GM23338 (cell line): ENCODE data around the gene ZNRF1. TPM values are rescaled to one million over a fixed set of nuclear protein-coding genes. Genes with fewer than 3 reads are reported as not detected.

Source experiments
- ATAC-seq: fragments of 200-7000 bp; cut with Tn5 transposase; 3 replicates; pipeline ENCODE4 v1.9.1; 2020
- DNase-seq: peaks from one replicate; pipeline ENCODE4 v3.0.0-alpha.2; 2015; ENCODE audit warnings: low spot score
- H2AFZ ChIP-seq: fragments of 200-600 bp; sonication (generic); 2 replicates; pipeline ENCODE4 v1.8.0; 2016; ENCODE audit warnings: antibody characterized with exemption, mild to moderate bottlenecking, moderate library complexity
- H3F3A ChIP-seq: fragments of 200-600 bp; sonication (generic); replicated peaks from 2 replicates; pipeline ENCODE4 v1.8.0; 2017; ENCODE audit warnings: antibody characterized with exemption, mixed run types, low read depth
- H3K27ac ChIP-seq: fragments of 200-600 bp; sonication (generic); 2 replicates; pipeline ENCODE4 v1.6.1; 2016; ENCODE audit warnings: low read depth
- H3K27me3 ChIP-seq: fragments of 200-600 bp; sonication (generic); 2 replicates; pipeline ENCODE4 v1.8.0; 2016; ENCODE audit warnings: mild to moderate bottlenecking, mixed run types, moderate library complexity; ENCODE audit not compliant: insufficient read depth
- H3K36me3 ChIP-seq: fragments of 200-600 bp; sonication (generic); 2 replicates; pipeline ENCODE4 v1.8.0; 2016; ENCODE audit warnings: mild to moderate bottlenecking; ENCODE audit not compliant: insufficient read depth
- H3K4me1 ChIP-seq: fragments of 200-600 bp; sonication (generic); 2 replicates; pipeline ENCODE4 v1.8.0; 2016; ENCODE audit warnings: mild to moderate bottlenecking, moderate library complexity; ENCODE audit not compliant: insufficient read depth
- H3K4me2 ChIP-seq: fragments of 200-600 bp; sonication (generic); 2 replicates; pipeline ENCODE4 v1.7.1; 2017; ENCODE audit warnings: mixed run types
- H3K4me3 ChIP-seq: fragments of 200-600 bp; sonication (generic); 2 replicates; pipeline ENCODE4 v1.6.1; 2016; ENCODE audit warnings: mixed run types
- H3K79me2 ChIP-seq: fragments of 200-600 bp; sonication (generic); replicated peaks from 2 replicates; pipeline ENCODE4 v1.8.0; 2017; ENCODE audit warnings: mild to moderate bottlenecking; ENCODE audit not compliant: insufficient read depth
- H3K9me2 ChIP-seq: fragments of 200-600 bp; sonication (generic); 2 replicates; pipeline ENCODE4 v1.8.0; 2017; ENCODE audit not compliant: insufficient read depth
- H4K20me1 ChIP-seq: fragments of 200-600 bp; sonication (generic); replicated peaks from 2 replicates; pipeline ENCODE4 v1.8.0; 2017; ENCODE audit warnings: mild to moderate bottlenecking; ENCODE audit not compliant: insufficient read depth
- H3K27ac Mint-ChIP-seq: 2 replicates; pipeline ENCODE4 v1.8.0; 2020; ENCODE audit warnings: inconsistent platforms, mild to moderate bottlenecking, moderate library complexity, mixed read lengths
- H3K27me3 Mint-ChIP-seq: 3 replicates; pipeline ENCODE4 v1.8.0; 2022; ENCODE audit warnings: low read depth, mild to moderate bottlenecking, moderate library complexity, mixed read lengths, inconsistent platforms; ENCODE audit not compliant: insufficient read depth, poor library complexity
- H3K36me3 Mint-ChIP-seq: 3 replicates; pipeline ENCODE4 v1.8.0; 2021; ENCODE audit warnings: low read depth, mild to moderate bottlenecking, inconsistent platforms, moderate library complexity, mixed read lengths
- H3K4me1 Mint-ChIP-seq: 3 replicates; pipeline ENCODE4 v1.8.0; 2020; ENCODE audit warnings: mild to moderate bottlenecking, inconsistent platforms, mixed read lengths
- H3K4me3 Mint-ChIP-seq: 3 replicates; pipeline ENCODE4 v1.8.0; 2021; ENCODE audit warnings: moderate library complexity, mild to moderate bottlenecking, inconsistent platforms, mixed read lengths
- H3K9me3 Mint-ChIP-seq: 3 replicates; pipeline ENCODE4 v1.8.0; 2020; ENCODE audit warnings: moderate library complexity, mild to moderate bottlenecking, inconsistent platforms, mixed read lengths
- EZH2phosphoT487 ChIP-seq: fragments of 200-600 bp; sonication (generic); IDR thresholded peaks from one replicate; pipeline ENCODE4 v1.8.1; 2018; ENCODE audit warnings: antibody characterized with exemption; ENCODE audit not compliant: unreplicated experiment
- STAT1 ChIP-seq: IDR thresholded peaks from one replicate; pipeline ENCODE4 v1.6.1; 2016; ENCODE audit warnings: antibody characterized with exemption; ENCODE audit not compliant: unreplicated experiment
- ZNF331 ChIP-seq: fragments of 250-450 bp; sonication (Bioruptor Pico); IDR thresholded peaks from 2 replicates; pipeline ENCODE4 v1.5.0; 2020; ENCODE audit warnings: low read depth, mild to moderate bottlenecking, moderate library complexity
- polyA plus RNA-seq: library from polyadenylated mRNA; unstranded; fragments of >200 nt; fragmentation: Nextera tagmentation; extraction: Ambion mirVana; gene quantifications from 2 replicates; pipeline ENCODE4 v1.2.1, GENCODE V29; 2016
- total RNA-seq: library from RNA; depleted of rRNA; stranded (reverse); fragments of >200 nt; shearing (Covaris generic); gene quantifications from 2 replicates; pipeline ENCODE4 v1.2.3, GENCODE V29; 2014
- TF ChIP-seq, protein P1 (sequence below): IDR thresholded peaks from one replicate; pipeline ENCODE4 v1.6.1; 2018; ENCODE audit warnings: antibody characterized with exemption; ENCODE audit not compliant: unreplicated experiment
- TF ChIP-seq, protein P2 (sequence below): IDR thresholded peaks from 2 replicates; pipeline ENCODE4 v1.6.1; 2016; ENCODE audit warnings: antibody characterized with exemption
- TF ChIP-seq, protein P3 (sequence below): fragments of 250-450 bp; sonication (Bioruptor Pico); IDR thresholded peaks from 2 replicates; pipeline ENCODE4 v1.5.0; 2020; ENCODE audit warnings: mild to moderate bottlenecking, moderate library complexity

The ZNRF1 gene
- total and polyA plus RNA-seq, 2 experiments from 2014 or later: 22.4 to 42.1 TPM

DNA sequence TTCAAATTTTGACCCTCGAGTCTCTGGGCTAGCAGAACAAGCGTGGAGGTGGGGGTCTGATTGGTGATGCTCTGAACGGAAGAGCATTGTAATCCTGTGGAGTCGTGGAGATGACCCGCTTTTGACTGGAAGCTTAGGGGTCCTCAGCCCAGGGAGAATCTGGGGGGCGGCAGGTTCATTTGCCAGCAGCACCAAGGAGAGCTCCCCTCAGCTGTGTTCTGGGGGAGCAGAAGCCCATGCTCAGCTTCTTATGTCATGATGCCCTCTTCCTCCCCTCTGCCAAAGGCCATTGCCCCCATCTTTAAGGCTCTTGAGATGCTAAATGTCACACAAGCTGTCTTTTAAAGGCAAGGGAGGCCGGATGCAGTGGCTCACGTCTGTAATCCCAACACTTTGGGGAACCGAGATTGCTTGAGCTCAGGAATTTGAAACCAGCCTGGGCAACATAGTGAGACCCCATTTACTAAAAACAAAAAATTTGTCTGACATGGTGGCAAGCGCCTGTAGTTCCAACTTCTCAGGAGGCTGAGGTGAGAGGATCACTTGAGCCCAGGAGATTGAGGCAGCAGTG lies 98.5 kb downstream of the ZNRF1 start:
- peaks cover 63% of the 10 kb centered on the region for H3K4me1 Mint-ChIP-seq
- Histone ChIP-seq H4K20me1 (peaks cover 3% of the 10 kb centered on the region; the same call in 1 of the 2 replicates), H3K9me2 (no peaks in the 10 kb centered on the region), H3F3A (peaks cover 2% of the 10 kb centered on the region; the same call in 1 of the 2 replicates), H3K79me2 (peaks cover 14% of the 10 kb centered on the region), H3K27me3 (no peaks in the 10 kb centered on the region), H3K4me3 (no peak overlapping the region), H2AFZ (no peak overlapping the region), H3K27ac (no peak overlapping the region), H3K36me3 (no peaks in the 10 kb centered on the region), H3K4me2 (no peak overlapping the region), H3K4me1 (peaks cover 41% of the 10 kb centered on the region)
- ATAC-seq (peak; percentile 2; the same call in 2 of the 3 replicates), DNase-seq (no peak)
- H3K4me3 Mint-ChIP-seq: peak overlapping the region; percentile 17; the same call in 1 of the 3 replicates
- no peak overlapping the region for H3K27ac Mint-ChIP-seq
- TF ChIP-seq, protein P1, sequence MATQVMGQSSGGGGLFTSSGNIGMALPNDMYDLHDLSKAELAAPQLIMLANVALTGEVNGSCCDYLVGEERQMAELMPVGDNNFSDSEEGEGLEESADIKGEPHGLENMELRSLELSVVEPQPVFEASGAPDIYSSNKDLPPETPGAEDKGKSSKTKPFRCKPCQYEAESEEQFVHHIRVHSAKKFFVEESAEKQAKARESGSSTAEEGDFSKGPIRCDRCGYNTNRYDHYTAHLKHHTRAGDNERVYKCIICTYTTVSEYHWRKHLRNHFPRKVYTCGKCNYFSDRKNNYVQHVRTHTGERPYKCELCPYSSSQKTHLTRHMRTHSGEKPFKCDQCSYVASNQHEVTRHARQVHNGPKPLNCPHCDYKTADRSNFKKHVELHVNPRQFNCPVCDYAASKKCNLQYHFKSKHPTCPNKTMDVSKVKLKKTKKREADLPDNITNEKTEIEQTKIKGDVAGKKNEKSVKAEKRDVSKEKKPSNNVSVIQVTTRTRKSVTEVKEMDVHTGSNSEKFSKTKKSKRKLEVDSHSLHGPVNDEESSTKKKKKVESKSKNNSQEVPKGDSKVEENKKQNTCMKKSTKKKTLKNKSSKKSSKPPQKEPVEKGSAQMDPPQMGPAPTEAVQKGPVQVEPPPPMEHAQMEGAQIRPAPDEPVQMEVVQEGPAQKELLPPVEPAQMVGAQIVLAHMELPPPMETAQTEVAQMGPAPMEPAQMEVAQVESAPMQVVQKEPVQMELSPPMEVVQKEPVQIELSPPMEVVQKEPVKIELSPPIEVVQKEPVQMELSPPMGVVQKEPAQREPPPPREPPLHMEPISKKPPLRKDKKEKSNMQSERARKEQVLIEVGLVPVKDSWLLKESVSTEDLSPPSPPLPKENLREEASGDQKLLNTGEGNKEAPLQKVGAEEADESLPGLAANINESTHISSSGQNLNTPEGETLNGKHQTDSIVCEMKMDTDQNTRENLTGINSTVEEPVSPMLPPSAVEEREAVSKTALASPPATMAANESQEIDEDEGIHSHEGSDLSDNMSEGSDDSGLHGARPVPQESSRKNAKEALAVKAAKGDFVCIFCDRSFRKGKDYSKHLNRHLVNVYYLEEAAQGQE: peak; percentile 70
- TF ChIP-seq EZH2phosphoT487 (no peak), ZNF331 (no peak)
- peaks cover 2% of the 10 kb centered on the region; the same call in 1 of the 3 replicates for H3K36me3 Mint-ChIP-seq
- H3K9me3 Mint-ChIP-seq: no peaks in the 10 kb centered on the region
- peaks cover 21% of the 10 kb centered on the region for H3K27me3 Mint-ChIP-seq

DNA sequence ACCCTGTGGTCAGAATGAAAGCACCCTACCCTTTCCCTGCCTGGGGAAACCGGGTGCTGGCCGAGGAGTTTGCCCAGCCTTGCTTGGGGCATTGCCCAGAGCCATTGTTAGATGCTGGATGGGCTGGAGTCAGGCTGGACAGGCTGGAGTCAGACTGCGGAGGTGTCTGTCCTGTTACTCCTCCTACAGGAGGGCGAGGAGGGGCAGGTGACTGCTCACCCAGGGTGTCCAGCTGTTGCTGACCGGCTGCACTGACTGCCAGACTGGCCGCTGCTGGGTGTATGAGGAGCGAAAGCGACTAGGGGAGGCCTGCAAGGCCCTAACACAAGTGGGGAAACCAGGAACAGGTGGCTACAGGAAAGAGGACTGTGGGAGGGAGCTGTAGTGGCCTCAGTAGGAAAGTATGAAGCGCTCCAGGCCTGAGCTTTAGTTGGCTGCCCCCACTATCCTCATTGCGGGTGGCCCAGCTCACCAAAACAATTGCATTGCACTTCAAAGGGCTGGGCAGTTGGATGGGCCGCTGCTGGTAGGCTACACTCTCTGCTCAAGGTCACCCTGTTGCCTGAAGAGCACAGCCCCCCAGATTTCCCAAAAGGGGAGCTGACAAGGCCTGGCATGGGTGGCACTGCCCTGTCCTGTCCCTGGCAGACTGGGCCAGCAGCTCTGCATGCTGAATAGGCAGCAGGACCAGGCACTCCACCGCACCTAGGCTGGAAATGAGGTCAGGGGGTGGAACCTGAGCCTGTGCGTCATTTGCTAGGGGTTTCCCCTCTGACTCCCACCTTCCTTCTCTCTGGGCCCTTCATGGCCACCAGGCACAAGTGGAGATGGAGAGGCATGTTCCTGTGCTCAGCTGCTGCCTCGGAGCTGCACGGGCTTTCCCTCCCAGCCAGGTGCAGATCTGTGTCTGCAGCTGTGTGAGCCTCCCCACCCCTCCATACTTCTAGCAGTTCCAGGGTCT lies 99.4 kb downstream of the ZNRF1 start:
- Mint-ChIP-seq H3K4me1 (peaks cover 57% of the 10 kb centered on the region), H3K27me3 (peaks cover 18% of the 10 kb centered on the region), H3K9me3 (no peaks in the 10 kb centered on the region), H3K36me3 (peaks cover 9% of the 10 kb centered on the region; the same call in 1 of the 3 replicates), H3K4me3 (no peak overlapping the region), H3K27ac (no peak overlapping the region)
- H3F3A ChIP-seq: peaks cover 2% of the 10 kb centered on the region; the same call in 1 of the 2 replicates
- no peak overlapping the region for H3K27ac ChIP-seq
- H3K4me1 ChIP-seq: peaks cover 37% of the 10 kb centered on the region
- no peak overlapping the region for H3K4me3 ChIP-seq
- peaks cover 3% of the 10 kb centered on the region; the same call in 1 of the 2 replicates for H4K20me1 ChIP-seq
- no peaks in the 10 kb centered on the region for H3K9me2 ChIP-seq
- H3K4me2 ChIP-seq: peak overlapping the region; percentile 67
- no peaks in the 10 kb centered on the region for H3K36me3 ChIP-seq
- H3K79me2 ChIP-seq: peaks cover 12% of the 10 kb centered on the region
- H2AFZ ChIP-seq: no peak overlapping the region
- ATAC-seq (peak; percentile 13), DNase-seq (no peak)
- H3K27me3 ChIP-seq: no peaks in the 10 kb centered on the region
- TF ChIP-seq, protein P2, sequence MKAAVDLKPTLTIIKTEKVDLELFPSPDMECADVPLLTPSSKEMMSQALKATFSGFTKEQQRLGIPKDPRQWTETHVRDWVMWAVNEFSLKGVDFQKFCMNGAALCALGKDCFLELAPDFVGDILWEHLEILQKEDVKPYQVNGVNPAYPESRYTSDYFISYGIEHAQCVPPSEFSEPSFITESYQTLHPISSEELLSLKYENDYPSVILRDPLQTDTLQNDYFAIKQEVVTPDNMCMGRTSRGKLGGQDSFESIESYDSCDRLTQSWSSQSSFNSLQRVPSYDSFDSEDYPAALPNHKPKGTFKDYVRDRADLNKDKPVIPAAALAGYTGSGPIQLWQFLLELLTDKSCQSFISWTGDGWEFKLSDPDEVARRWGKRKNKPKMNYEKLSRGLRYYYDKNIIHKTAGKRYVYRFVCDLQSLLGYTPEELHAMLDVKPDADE: no peak
- no peak for TF ChIP-seq STAT1
- TF ChIP-seq, protein P3, sequence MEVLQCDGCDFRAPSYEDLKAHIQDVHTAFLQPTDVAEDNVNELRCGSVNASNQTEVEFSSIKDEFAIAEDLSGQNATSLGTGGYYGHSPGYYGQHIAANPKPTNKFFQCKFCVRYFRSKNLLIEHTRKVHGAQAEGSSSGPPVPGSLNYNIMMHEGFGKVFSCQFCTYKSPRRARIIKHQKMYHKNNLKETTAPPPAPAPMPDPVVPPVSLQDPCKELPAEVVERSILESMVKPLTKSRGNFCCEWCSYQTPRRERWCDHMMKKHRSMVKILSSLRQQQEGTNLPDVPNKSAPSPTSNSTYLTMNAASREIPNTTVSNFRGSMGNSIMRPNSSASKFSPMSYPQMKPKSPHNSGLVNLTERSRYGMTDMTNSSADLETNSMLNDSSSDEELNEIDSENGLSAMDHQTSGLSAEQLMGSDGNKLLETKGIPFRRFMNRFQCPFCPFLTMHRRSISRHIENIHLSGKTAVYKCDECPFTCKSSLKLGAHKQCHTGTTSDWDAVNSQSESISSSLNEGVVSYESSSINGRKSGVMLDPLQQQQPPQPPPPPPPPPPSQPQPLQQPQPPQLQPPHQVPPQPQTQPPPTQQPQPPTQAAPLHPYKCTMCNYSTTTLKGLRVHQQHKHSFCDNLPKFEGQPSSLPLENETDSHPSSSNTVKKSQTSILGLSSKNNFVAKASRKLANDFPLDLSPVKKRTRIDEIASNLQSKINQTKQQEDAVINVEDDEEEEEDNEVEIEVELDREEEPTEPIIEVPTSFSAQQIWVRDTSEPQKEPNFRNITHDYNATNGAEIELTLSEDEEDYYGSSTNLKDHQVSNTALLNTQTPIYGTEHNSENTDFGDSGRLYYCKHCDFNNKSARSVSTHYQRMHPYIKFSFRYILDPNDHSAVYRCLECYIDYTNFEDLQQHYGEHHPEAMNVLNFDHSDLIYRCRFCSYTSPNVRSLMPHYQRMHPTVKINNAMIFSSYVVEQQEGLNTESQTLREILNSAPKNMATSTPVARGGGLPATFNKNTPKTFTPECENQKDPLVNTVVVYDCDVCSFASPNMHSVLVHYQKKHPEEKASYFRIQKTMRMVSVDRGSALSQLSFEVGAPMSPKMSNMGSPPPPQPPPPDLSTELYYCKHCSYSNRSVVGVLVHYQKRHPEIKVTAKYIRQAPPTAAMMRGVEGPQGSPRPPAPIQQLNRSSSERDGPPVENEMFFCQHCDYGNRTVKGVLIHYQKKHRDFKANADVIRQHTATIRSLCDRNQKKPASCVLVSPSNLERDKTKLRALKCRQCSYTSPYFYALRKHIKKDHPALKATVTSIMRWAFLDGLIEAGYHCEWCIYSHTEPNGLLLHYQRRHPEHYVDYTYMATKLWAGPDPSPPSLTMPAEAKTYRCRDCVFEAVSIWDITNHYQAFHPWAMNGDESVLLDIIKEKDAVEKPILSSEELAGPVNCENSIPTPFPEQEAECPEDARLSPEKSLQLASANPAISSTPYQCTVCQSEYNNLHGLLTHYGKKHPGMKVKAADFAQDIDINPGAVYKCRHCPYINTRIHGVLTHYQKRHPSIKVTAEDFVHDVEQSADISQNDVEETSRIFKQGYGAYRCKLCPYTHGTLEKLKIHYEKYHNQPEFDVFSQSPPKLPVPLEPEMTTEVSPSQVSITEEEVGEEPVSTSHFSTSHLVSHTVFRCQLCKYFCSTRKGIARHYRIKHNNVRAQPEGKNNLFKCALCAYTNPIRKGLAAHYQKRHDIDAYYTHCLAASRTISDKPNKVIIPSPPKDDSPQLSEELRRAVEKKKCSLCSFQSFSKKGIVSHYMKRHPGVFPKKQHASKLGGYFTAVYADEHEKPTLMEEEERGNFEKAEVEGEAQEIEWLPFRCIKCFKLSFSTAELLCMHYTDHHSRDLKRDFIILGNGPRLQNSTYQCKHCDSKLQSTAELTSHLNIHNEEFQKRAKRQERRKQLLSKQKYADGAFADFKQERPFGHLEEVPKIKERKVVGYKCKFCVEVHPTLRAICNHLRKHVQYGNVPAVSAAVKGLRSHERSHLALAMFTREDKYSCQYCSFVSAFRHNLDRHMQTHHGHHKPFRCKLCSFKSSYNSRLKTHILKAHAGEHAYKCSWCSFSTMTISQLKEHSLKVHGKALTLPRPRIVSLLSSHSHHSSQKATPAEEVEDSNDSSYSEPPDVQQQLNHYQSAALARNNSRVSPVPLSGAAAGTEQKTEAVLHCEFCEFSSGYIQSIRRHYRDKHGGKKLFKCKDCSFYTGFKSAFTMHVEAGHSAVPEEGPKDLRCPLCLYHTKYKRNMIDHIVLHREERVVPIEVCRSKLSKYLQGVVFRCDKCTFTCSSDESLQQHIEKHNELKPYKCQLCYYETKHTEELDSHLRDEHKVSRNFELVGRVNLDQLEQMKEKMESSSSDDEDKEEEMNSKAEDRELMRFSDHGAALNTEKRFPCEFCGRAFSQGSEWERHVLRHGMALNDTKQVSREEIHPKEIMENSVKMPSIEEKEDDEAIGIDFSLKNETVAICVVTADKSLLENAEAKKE (CRISPR knock-in tag): no peak
